Body of pancreas (tissue), 4 donors: Measurements from ENCODE around the gene ZNF771. TPM values are rescaled to one million over a fixed set of nuclear protein-coding genes. Genes with fewer than 3 reads are reported as not detected.

Experiments used
- ATAC-seq: fragments of 150-250 bp; one replicate; pipeline ENCODE4 v1.9.1; 2016
- DNase-seq, 4 donors: peaks; one replicate each; pipeline ENCODE4 v3.0.0-alpha.2; 2019
- H3K27ac ChIP-seq, 4 donors: fragments of 200-600 bp; sonication (generic); 1 replicate in 3 of 4; 2 replicates in 1 of 4; pipeline versions ENCODE4 v1.5.1 to v1.6.1; 2016 to 2019; ENCODE audit warnings: mild to moderate bottlenecking in 1 of 4, mixed read lengths in 1 of 4, moderate library complexity in 1 of 4
- H3K27me3 ChIP-seq, 2 donors: fragments of 200-600 bp; sonication (generic); one replicate each; pipeline ENCODE4 v1.6.0; 2016; ENCODE audit warnings: mild to moderate bottlenecking in 1 of 2
- H3K36me3 ChIP-seq, 2 donors: fragments of 200-600 bp; sonication (generic); replicated peaks in 1 of 2; 2 replicates each; pipeline ENCODE4 v1.5.1; 2016; ENCODE audit warnings: low read depth in 2 of 2; ENCODE audit not compliant: insufficient read depth in 1 of 2
- H3K4me1 ChIP-seq: fragments of 200-600 bp; sonication (generic); one replicate; pipeline ENCODE4 v1.6.0; 2016
- H3K4me3 ChIP-seq, 2 donors: fragments of 200-600 bp; sonication (generic); 1 replicate in 1 of 2; 2 replicates in 1 of 2; pipeline ENCODE4 v1.5.1; 2016 to 2019
- H3K9me3 ChIP-seq, 3 donors: fragments of 200-600 bp; sonication (generic); 1 replicate in 2 of 3; 2 replicates in 1 of 3; pipeline ENCODE4 v1.5.1; 2016
- CTCF ChIP-seq, 7 experiments: fragments of 450-650 bp in 4 of 7; fragments of 200-600 bp in 3 of 7; sonication (generic) in 3 of 7; IDR thresholded peaks; one replicate each; pipeline ENCODE4 v1.5.1; 2016 to 2019; ENCODE audit warnings: antibody characterized with exemption in 7 of 7
- POLR2A ChIP-seq, 3 donors: fragments of 450-650 bp; IDR thresholded peaks; one replicate each; pipeline ENCODE4 v1.6.1; 2016; ENCODE audit warnings: antibody characterized with exemption in 3 of 3, mild to moderate bottlenecking in 2 of 3
- WGBS, 2 donors: methylation state at CpG; one replicate each; pipeline ENCODE4 v1.1.5; 2017; 5-methylcytosine and 5-hydroxymethylcytosine counted together
- intact Hi-C: fragments of 100-400 bp; cut with DNase I; formaldehyde crosslinking; loops from one replicate; pipeline ENCODE4 v1.15.1; 2023
- total RNA-seq, 2 donors: library from RNA; depleted of rRNA; stranded (reverse); fragments of >200 nt; gene quantifications; one replicate each; pipeline ENCODE4 v1.1.0, GENCODE V29; 2016

ZNF771 gene
- total RNA-seq, 2 donors from 2014 or later: 16.6 to 18.8 TPM

GRCh38 chr16:30438835-30439234, 31.4 kb downstream of the ZNF771 start:
- Histone ChIP-seq H3K4me1 (peaks cover 19% of the 10 kb centered on the region), H3K27ac (no peak overlapping the region), H3K4me3 (no peak overlapping the region), H3K9me3 (no peaks in the 10 kb centered on the region), H3K27me3 (no peaks in the 10 kb centered on the region), H3K36me3 (no peaks in the 10 kb centered on the region)
- no peak for DNase-seq
- no peak for ATAC-seq
- TF ChIP-seq POLR2A (IDR thresholded peaks at IDR 0.05) (no peak), CTCF (IDR thresholded peaks at IDR 0.05) (no peak)
- WGBS, 2 donors: 87% methylated on average over 5 of the region's 5 CpGs
- intact Hi-C loops: no loop called here

GRCh38 chr16:30439720-30440348, 32.4 kb downstream of the ZNF771 start:
- Histone ChIP-seq H3K4me3 (no peak overlapping the region), H3K4me1 (peaks cover 29% of the 10 kb centered on the region), H3K27ac (no peak overlapping the region), H3K27me3 (no peaks in the 10 kb centered on the region), H3K36me3 (no peaks in the 10 kb centered on the region), H3K9me3 (no peaks in the 10 kb centered on the region)
- DNase-seq: no peak
- intact Hi-C loops: no loop called here
- ATAC-seq: no peak
- TF ChIP-seq POLR2A (IDR thresholded peaks at IDR 0.05) (no peak), CTCF (IDR thresholded peaks at IDR 0.05) (no peak)
- WGBS, 2 donors: 84 to 86% methylated on average over 6 of the region's 6 CpGs

- Histone ChIP-seq H3K4me3 (no peak overlapping the region), H3K4me1 (peaks cover 50% of the 10 kb centered on the region), H3K27ac (no peak overlapping the region), H3K27me3 (no peaks in the 10 kb centered on the region), H3K36me3 (no peaks in the 10 kb centered on the region), H3K9me3 (no peaks in the 10 kb centered on the region)
- ATAC-seq: no peak
- intact Hi-C loops: no loop called here
- WGBS, 2 donors: 40 to 66% methylated on average over 2 of the region's 2 CpGs
- TF ChIP-seq POLR2A (IDR thresholded peaks at IDR 0.05) (no peak), CTCF (IDR thresholded peaks at IDR 0.05) (no peak)
- no peak for DNase-seq
Observed at GRCh38 chr16:30443631-30444030, 36.2 kb downstream of the ZNF771 start.

- H3K27me3 ChIP-seq: no peaks in the 10 kb centered on the region
- intact Hi-C loops: no loop called here
- ATAC-seq: no peak
- TF ChIP-seq CTCF (IDR thresholded peaks at IDR 0.05) (no peak), POLR2A (IDR thresholded peaks at IDR 0.05) (no peak)
- H3K4me3 ChIP-seq: peak overlapping the region; percentile 21 to 82
- WGBS, 2 donors: 80 to 90% methylated on average over 29 of the region's 29 CpGs
- H3K27ac ChIP-seq: peak overlapping the region; percentile 73 to 98 (median 88)
- H3K36me3 ChIP-seq: no peaks in the 10 kb centered on the region
- DNase-seq: no peak
- H3K4me1 ChIP-seq: peaks cover 58% of the 10 kb centered on the region
- no peaks in the 10 kb centered on the region for H3K9me3 ChIP-seq
Observed at GRCh38 chr16:30444231-30445148, 37.1 kb downstream of the ZNF771 start.
